ENCODE measurements around the gene HSP90AB1.
"Not testable (repeated sequence)": the region's sequence is repeated elsewhere in the genome, so short reads cannot be mapped to it uniquely, and the experiment has no call there.

Gene HSP90AB1

GRCh38 chr6:44225579-44226325 is 21.1 kb upstream of the HSP90AB1 start:
- DNase-seq (ENCODE audit: low read depth in 1 of 2, low spot score in 1 of 2): no peak
- TF ChIP-seq JUND (IDR thresholded peaks at IDR 0.05; ENCODE audit: low read depth): no peak
- in situ Hi-C loops (cut with HindIII; ENCODE audit: low pct_unique_long_range_greater_than_20kb, low sequenced_read_pairs): no loop called here

- DNase-seq (ENCODE audit: low read depth in 1 of 2, low spot score in 1 of 2): no peak
- TF ChIP-seq JUND (IDR thresholded peaks at IDR 0.05; ENCODE audit: low read depth): no peak
- in situ Hi-C loops (cut with HindIII; ENCODE audit: low pct_unique_long_range_greater_than_20kb, low sequenced_read_pairs): no loop called here
Measured at GRCh38 chr6:44226368-44227147, 20.3 kb upstream of the HSP90AB1 start.

- TF ChIP-seq JUND (IDR thresholded peaks at IDR 0.05; ENCODE audit: low read depth): no peak
- DNase-seq (ENCODE audit: low read depth in 1 of 2, low spot score in 1 of 2): no peak
- in situ Hi-C loops (cut with HindIII; ENCODE audit: low pct_unique_long_range_greater_than_20kb, low sequenced_read_pairs): no loop called here
Measured at GRCh38 chr6:44227148-44227793, 19.6 kb upstream of the HSP90AB1 start.

GRCh38 chr6:44228031-44228430 is 18.9 kb upstream of the HSP90AB1 start:
- no peak for DNase-seq (ENCODE audit: low read depth in 1 of 2, low spot score in 1 of 2)
- in situ Hi-C loops (cut with HindIII; ENCODE audit: low pct_unique_long_range_greater_than_20kb, low sequenced_read_pairs): no loop called here
- TF ChIP-seq JUND (IDR thresholded peaks at IDR 0.05; ENCODE audit: low read depth): no peak

- in situ Hi-C loops (cut with HindIII; ENCODE audit: low pct_unique_long_range_greater_than_20kb, low sequenced_read_pairs): no loop called here
- TF ChIP-seq JUND (IDR thresholded peaks at IDR 0.05; ENCODE audit: low read depth): no peak
- DNase-seq (ENCODE audit: low read depth in 1 of 2, low spot score in 1 of 2): no peak
Measured at GRCh38 chr6:44228433-44228832, 18.5 kb upstream of the HSP90AB1 start.

GRCh38 chr6:44228836-44229235 is 18.1 kb upstream of the HSP90AB1 start:
- in situ Hi-C loops (cut with HindIII; ENCODE audit: low pct_unique_long_range_greater_than_20kb, low sequenced_read_pairs): no loop called here
- DNase-seq (ENCODE audit: low read depth in 1 of 2, low spot score in 1 of 2): no peak

GRCh38 chr6:44229376-44230033 is 17.4 kb upstream of the HSP90AB1 start:
- in situ Hi-C loops (cut with HindIII; ENCODE audit: low pct_unique_long_range_greater_than_20kb, low sequenced_read_pairs): no loop called here
- TF ChIP-seq JUND (IDR thresholded peaks at IDR 0.05; ENCODE audit: low read depth): no peak
- no peak for DNase-seq (ENCODE audit: low read depth in 1 of 2, low spot score in 1 of 2)

More at GRCh38 chr6:44228836-44229235, 18.1 kb upstream of the HSP90AB1 start:
- TF ChIP-seq JUND (IDR thresholded peaks at IDR 0.05; ENCODE audit: low read depth): no peak

- DNase-seq (ENCODE audit: low read depth in 1 of 2, low spot score in 1 of 2): no peak
- no peak for TF ChIP-seq JUND (IDR thresholded peaks at IDR 0.05; ENCODE audit: low read depth)
- in situ Hi-C loops (cut with HindIII; ENCODE audit: low pct_unique_long_range_greater_than_20kb, low sequenced_read_pairs): no loop called here
Measured at GRCh38 chr6:44230034-44230675, 16.7 kb upstream of the HSP90AB1 start.

GRCh38 chr6:44231426-44231825 is 15.5 kb upstream of the HSP90AB1 start:
- in situ Hi-C loops (cut with HindIII; ENCODE audit: low pct_unique_long_range_greater_than_20kb, low sequenced_read_pairs); DNase-seq (ENCODE audit: low read depth in 1 of 2, low spot score in 1 of 2): not testable (repeated sequence)

GRCh38 chr6:44232676-44233566 is 14.0 kb upstream of the HSP90AB1 start:
- no peak for TF ChIP-seq JUND (IDR thresholded peaks at IDR 0.05; ENCODE audit: low read depth)
- in situ Hi-C loops (cut with HindIII; ENCODE audit: low pct_unique_long_range_greater_than_20kb, low sequenced_read_pairs): no loop called here
- no peak for DNase-seq (ENCODE audit: low read depth in 1 of 2, low spot score in 1 of 2)

- TF ChIP-seq JUND (IDR thresholded peaks at IDR 0.05; ENCODE audit: low read depth): no peak
- DNase-seq (ENCODE audit: low read depth in 1 of 2, low spot score in 1 of 2): no peak
- in situ Hi-C loops (cut with HindIII; ENCODE audit: low pct_unique_long_range_greater_than_20kb, low sequenced_read_pairs): no loop called here
Measured at GRCh38 chr6:44233567-44234100, 13.3 kb upstream of the HSP90AB1 start.
